Measurements from ENCODE around the gene XPO4.

- TF ChIP-seq REST (IDR thresholded peaks at IDR 0.05; ENCODE audit: insufficient read depth in 1 of 2, low read depth in 2 of 2, low read length in 2 of 2): no peak
- TF ChIP-seq TAF1 (IDR thresholded peaks at IDR 0.05; ENCODE audit: borderline replicate concordance, insufficient read depth, low read length): no peak
- no peak for TF ChIP-seq POLR2AphosphoS5 (IDR thresholded peaks at IDR 0.05; ENCODE audit: low read depth, low read length)
Observed at GRCh38 chr13:20851844-20852402, 50.6 kb downstream of the XPO4 start.
